CD4-positive, alpha-beta T cell treated with Interleukin-17A for 1 hour (primary cell): Measurements from ENCODE around the gene SFN.
"Not testable (repeated sequence)": the region's sequence is repeated elsewhere in the genome, so short reads cannot be mapped to it uniquely, and the experiment has no call there.

Experiments
- DNase-seq: peaks from one replicate; pipeline ENCODE4 v3.0.0-alpha.2; 2020

SFN gene

DNA sequence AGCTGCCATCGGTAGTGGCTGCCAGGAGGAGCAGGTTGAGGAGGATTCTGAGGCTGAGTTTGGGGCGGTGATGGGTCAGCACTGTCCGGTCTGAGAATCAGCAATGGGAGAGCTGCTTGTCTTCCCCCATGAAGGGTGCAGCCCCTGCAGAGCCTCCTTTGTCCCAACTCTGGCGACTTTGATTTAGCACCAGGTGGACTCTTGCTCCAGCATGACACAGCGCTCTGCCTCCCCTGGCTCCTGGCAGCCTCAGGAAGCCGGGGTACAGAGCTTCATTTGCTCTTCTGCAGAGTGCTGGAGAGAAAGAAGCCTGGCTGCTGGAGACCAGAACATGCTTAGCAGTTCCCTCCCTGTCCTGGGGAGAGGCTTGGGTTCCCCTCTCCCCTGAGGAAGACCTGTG is 23.2 kb upstream of the SFN start:
- no peak for DNase-seq

DNA sequence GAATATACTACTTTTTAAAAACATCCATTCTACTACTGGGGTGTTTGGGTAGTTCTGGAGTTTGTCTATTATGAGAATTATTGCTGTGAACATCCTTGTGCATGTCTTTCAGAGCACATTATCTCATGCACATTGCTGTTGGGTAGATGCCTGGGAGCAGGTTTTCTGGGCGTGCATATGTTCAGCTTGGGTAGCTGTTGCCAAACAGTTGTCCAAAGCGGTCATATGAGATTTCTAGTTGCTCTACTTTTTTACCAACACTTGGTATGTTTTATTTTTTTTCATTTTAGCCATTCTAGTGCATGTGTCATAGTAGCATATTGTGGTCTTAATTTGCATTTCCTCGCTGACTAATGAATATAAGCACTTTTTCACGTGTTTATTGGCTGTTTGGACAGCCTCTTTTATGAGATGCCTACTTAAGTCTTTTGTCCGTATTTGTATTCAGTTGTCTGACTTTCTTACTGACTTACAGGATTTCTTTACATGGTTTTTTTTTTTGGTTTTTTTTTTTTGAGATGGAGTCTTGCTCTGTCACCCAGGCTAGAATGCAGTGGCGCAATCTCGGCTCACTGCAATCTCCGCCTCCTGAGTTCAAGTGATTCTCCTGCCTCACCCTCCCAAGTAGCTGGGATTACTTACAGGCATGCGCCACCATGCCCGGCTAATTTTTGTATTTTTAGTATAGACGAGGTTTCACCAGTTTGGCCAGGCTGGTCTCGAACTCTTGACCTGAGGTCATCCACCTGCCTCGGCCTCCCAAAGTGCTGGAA is 18.3 kb upstream of the SFN start:
- DNase-seq: no peak

DNA sequence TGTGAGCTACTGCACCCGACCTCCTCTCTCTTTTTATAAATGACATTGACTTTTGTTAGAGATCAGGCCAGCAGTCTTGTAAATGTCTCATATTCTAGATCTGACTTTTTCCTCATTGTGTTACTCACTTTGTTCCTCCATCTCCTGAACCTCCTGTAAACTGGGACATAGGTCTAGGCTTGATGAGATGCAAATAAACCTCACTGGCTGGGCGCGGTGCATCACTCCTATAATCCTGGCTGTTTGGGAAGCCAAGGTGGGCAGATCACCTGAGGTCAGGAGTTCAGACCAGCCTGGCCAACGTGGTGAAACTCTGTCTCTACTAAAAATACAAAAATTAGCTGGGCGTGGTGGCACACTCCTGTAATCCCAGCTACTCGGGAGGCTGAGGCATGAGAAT is 15.1 kb upstream of the SFN start:
- DNase-seq: not testable (repeated sequence)

DNA sequence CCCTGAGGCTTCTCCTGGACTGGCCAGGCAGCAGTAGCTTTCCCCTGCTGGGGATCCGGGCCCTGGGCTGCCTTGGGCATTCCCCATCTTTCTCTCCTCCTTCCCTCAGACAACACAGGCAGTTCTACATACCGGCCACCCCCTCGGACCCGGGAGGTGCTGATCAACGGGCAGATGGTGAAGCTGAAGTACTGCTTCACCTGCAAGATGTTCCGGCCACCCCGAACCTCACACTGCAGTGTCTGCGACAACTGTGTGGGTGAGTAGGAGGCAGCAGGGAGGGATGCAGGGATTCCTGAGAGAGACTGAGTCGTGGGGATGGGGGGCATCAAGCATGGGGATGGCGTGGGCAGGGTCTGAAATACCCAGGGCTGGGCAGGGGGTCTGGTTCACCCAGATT is 14.4 kb upstream of the SFN start:
- no peak for DNase-seq

DNA sequence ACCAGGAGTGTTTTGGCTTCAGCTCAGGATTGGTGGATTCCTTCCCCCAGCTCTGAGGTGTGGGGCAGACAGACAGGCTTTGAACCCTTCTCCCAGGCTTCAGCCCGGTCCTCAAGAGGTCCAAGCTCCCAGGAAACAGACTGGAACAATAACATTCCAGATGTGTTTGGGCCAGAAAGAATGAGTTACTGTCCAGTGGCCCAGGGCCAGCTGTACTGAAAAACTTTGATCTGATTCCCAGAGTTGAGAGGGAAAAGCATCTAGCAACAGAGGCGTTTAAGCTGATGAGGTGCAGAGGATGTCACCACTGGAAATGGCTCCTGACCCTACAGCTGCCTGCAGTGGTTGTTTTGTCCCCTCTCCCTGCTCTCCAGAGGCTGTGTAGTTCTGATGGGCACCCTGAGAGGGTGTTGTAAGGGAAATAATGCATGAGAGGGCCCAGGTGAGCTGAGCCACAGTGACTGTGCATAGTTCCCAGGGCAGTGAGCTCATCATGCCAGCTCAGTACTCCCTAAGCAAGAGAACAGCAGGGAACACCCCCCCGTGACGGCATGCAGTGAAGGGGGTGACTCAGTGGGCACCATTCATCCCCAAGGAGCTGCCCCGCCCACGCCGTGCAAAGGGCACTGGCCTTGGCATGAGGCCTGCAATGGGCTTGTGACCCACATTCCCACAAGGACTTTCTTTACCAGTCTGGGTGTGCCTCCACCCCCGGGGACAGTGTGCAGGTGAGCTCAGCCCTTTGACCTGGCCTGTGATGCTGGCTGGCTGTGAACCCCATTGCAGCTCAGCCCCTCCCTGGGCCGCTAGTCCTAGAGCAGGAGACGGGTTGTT is 13.8 kb upstream of the SFN start:
- DNase-seq: no peak

DNA sequence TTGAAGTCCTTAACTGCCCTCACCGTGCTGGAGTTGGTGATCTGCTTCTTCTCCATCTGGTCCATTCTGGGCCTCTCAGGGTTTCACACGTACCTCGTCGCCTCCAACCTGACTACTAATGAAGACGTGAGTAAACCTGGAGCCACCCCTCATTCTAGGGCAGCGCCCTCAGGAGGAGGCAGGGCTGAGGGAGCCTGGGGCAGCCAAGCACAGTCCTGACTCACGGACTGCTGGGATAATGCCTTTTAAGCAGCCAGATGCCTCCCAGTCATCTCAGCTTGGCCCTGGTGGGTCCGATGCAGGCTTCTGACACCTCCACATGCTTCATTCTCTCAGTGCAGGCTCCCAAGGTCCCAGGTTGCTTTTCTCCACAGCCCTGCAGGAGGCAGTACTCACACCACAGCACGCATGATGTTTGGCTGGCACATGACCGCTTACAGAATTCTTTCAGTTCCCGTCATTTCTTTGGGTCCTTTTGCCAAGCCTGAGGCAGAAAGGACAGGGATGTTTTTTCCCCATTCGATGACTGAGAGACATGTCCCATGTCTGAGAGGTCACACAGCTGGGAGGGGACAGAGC is 11.8 kb upstream of the SFN start:
- no peak for DNase-seq

DNA sequence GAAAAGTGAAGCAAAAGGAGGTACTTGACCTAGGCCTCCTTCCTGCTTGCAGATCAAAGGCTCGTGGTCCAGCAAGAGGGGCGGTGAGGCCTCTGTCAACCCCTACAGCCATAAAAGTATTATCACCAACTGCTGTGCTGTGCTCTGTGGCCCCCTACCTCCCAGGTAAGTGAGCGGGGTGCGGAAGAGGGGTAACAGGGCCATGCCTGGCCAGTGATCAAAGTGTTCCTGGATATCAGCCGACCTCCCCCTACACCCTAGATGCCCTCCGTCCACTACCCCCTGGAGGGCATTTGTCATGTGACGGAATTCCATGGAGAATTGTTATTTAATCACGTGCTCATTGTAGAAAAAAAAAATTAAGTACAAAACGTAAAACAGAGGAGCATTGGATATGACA is 10.2 kb upstream of the SFN start:
- DNase-seq: no peak

DNA sequence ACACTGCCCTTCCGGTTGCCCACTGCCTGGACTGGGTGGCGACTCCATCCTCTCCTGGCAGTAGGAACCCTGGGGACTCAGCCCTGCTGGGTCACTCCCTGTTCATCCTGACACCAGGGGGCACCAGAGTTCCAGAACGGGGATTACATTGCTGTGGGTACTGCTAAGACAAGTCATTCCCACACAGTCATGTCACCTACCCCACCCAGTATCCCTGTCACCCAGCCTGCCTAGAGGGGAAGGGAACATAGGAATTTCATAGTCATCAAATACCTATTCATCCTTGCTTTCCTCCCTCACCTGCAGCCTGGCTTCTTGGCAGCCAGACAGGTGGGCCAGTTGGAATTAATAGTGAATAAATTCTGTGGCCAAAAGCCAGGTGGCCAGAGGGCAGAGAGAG is 9.8 kb upstream of the SFN start:
- DNase-seq: peak; percentile 83

DNA sequence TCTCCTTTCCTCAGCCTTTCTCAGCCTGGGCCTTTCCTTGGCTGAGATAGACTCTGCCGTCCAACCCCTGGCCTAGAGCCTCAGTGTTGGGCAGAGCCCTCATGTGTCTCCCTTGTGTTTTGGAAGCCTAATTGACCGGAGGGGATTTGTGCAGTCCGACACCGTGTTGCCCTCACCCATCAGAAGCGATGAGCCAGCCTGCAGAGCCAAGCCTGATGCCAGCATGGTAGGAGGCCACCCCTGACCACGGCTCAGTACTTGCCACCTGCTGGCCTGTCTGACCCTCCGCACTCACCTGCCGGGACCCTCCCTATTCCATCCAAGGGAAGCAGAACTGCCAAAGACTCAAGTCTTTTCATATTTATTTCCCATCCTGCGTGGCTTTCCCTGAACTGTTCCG is 9.3 kb upstream of the SFN start:
- DNase-seq: no peak

DNA sequence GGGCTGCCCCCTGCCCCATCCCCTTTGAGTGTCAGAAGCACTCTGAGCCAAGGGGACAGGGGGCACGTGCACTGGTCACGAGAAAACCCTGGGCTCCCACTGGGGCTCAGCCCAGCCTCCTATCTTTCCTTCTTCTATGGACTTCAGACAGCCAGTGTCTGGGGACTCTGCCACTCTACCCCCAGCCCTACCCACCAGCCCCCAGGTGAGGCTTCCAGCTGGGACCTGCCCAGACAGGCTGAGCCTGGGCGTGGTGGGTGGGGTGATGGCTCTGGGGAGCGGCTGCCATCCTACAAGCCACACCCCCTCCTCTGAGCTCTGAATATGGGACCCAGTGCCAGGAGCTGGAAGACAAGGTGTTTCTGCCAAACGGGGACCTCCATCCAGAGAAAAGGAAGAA is 8.0 kb upstream of the SFN start:
- DNase-seq: no peak

DNA sequence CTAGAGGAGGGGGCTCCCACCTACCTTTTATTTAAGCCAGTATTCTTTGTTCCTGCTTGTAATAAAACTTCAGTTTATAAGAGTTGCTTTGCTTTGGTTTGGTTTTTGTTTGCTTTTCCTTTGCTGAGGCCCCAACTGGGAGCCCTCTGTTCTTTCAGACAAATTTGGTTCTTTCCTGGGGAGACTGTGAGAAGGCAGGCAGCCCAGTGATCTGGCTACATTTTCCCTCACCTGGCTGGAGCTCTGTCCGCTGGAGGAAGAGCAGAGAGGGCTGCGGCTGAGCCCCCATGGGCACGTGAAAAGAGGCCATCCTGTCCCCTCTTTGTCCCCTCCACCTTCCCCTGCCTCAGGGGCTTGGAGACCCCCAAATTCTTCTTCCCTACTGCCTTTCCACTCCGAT is 7.3 kb upstream of the SFN start:
- no peak for DNase-seq

DNA sequence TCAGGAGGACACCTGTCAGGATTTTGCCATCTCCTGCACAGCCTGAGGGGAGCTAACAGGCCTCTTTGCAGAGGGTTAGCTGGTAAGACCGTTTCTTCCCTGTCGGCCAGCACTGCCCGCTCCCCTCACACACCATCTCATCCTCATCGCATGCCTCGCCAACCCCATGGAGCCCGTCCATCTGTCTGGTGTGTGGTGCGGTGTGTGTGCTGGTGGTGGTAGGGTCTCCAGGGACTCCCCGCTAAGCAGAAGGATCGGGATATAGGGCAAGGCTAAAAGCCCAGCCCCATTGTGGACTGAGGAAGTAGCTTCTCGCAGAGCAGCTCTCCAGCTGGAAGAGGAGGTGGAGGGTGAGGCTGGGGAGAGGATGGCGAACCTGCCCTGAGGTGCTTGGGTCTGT is 6.8 kb upstream of the SFN start:
- DNase-seq: no peak

DNA sequence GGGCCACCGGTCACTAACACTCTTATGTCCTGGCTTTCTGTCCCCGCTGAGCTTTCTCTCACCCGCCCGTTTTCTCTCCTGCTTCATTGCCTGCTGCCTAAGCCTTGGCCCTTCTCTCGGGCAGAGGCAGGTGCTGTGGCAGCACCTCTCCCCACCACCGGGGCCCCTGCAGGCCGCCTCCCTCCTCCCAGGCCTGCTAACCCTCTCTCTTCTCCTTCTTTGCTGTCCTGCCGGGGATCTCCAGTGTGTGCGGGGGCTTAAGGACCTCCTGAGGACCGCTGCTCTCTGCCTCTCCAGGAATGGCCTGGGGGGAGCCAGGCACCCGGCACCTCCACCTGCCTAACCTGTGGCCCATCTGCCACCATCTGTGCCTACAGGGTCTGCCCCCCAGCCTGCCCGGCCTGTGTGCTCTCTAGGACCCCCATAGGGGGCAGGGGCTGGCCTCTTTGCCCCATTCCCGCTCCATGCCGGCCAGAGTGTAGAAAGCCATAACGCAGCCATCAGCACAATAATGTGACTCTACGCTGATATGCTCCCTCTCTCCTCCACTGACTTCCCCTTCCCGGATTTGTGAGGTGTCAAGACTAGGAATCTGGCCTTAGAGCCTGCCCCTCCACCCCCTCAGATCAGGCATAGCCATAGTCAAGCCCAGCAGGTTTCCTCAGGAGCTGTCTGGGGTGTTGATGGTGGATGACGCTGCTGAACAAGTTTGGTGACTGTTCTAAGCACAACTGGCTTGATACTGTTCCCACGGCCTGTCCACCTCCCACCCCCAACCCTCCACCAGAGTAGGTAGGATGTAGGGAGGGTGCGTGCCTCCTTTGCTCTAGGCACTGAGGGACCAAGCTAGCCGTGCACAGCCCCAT is 6.1 kb upstream of the SFN start:
- no peak for DNase-seq

DNA sequence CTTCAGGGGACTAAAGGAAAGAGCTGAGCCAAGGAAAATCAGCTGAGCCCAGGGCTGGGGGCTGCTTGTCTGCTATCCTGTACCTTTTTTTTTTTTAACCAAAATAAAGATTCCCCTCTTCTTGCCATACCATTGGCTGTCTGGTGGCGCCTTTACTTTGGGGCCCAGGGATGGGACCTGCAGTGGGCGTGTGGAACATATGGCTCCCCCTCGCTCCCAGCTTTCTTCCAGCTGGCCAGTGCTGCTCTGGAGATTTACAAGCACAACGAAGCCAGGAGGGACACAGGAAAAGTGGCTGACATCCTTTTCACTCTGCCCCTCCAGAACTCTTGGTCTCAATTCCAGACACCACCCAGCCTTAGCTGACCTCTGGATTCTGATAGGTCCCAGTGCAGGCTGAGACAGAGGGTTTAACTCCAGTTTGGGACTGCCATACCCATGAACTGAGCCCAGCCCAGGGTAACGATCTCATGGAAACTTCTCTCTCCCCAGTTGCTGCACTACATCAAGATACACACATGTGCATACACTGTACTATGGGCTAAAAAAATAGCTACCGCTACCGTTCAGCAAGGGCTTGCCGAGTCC is 5.4 kb upstream of the SFN start:
- no peak for DNase-seq

DNA sequence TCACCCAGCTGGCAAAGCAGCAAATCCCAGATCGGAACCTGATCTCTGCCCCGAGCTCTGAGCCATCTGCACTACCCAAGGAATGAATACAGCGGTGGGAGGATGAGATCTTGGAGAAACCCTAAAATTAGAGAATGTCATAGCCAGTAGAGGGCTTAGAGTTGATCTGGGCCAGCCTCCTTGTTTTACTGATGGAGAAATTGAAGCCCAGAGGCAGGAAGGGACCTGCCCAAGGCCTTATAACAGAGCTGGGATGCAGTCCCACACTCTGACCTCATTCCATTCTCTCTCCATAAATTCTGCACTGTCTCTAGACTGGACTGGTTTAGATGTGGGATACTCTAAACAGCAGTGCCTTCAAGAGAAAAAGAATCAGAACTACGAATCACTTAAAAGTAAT is 4.8 kb upstream of the SFN start:
- no peak for DNase-seq

DNA sequence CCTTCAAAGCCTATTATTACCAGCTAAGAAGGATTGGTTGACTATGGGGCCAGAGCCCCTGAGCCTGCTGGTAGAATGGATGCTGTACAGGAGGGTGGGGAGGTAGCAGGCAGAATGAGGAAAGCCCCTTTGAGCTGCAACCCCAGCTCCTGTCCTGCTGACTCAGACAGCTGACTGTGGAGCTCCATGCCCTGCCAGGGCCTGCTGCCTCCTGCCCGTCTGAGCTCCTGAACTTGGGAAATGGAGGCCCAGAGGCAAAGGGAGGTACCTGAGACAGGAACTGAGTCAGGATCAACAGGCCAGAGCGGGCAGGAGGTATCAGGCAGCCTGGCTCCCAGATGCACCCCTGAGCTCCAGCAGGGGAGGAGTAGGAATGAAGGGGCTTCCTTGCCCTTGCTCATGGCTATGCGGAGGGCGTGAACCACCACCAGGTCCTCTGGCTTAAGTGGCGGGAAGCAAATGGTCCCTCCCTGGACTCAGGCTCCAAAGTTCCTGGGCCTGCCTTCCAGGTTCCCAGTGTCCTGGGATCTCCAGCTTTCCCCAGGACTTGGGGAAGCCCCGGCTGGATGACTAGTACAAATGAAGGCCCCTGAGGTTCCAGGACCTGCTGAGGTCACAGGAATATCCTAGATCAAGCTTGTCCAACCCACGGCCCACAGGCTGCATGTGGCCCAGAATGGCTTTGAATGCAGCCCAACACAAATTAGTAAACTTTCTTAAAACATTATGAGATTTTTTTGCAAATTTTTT is 3.9 kb upstream of the SFN start:
- DNase-seq: no peak

DNA sequence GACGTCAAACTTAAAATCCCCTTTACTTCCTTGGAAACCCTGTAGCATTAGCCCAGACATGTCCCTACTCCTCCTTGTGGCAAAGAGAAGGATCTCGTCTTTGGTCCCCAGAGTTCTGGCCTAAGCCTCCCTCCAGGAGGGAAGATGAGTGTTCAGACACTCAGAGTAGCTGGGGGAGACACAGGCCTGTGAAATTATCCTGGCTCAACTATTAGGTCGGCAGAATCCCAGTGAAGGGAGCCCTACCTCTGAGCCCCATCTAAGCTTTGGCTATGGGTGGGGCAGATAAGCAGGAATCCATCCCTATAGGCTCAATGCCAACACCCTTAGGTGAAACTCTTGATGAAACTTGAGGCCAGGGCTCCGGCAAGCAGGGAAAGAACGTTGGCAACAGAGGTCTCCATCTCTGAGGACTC is 1.7 kb upstream of the SFN start:
- no peak for DNase-seq

DNA sequence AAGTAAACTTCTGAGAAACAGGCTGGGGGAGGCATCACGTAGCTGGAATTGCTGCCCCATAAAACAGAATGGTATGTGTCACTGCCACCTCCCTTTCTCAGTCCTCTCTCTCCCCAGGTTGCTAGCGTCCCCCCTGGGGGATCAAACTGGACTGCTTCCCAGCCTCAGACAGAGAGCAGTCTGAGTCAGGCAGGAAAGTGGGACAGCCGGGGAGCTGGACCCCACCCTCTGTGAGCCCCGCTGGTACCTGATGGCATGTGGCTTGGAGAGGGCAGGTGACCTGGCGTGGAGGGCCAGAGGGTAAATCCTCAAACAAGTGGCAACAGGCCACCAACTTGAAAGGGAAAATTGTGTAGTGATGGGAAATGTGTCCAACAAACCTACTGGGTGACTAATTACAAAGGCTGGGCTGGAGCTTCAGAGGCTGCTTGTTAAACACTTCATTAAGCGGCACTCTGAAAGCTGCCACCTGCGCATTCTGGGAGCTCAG is 1.0 kb upstream of the SFN start:
- DNase-seq: no peak

DNA sequence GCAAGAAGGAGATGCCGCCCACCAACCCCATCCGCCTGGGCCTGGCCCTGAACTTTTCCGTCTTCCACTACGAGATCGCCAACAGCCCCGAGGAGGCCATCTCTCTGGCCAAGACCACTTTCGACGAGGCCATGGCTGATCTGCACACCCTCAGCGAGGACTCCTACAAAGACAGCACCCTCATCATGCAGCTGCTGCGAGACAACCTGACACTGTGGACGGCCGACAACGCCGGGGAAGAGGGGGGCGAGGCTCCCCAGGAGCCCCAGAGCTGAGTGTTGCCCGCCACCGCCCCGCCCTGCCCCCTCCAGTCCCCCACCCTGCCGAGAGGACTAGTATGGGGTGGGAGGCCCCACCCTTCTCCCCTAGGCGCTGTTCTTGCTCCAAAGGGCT is 732 bp downstream of the SFN start:
- no peak for DNase-seq

DNA sequence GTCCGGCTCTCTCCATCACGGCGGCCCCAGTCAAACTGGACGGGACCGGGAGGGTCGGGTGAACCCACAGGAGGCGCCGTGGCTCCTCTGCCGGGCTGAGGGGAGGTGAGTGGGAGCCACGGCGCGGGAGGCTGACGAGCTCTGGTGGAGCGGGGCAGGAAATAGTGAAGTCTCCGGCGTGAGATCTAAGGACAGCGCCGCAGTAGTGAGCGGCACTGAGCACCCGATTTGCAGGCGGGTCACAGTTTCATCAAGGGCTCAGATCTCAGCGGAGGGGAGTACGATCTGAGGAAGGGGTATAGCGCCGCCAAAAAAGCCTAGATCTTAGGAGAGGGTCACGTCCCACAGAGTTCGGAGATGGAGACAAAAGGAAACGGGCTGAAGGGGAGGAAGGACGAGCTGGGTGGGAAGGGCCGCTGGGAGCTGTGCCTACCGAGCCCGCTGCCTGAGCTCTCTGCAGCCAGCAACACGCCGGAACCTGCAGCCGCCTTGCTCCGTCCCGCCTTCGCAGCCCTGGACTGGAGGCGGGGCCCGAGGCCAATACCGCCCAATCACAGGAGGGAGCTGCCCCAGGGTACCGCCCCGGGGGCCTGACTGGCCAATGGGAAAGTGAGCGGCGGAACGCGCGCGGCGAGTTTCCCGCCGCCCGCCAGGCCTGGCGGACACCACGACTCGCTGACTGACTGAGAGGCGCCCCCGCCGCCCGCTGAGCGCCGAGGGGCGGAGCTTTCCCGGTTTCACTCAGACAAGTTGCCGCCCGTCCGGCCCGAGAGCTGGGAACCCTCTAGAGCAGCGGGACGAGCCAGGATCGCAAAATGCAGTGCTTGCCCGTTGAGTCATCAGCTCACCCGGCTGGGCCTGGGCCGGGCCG is 1.9 kb downstream of the SFN start:
- DNase-seq: peak; percentile 96

DNA sequence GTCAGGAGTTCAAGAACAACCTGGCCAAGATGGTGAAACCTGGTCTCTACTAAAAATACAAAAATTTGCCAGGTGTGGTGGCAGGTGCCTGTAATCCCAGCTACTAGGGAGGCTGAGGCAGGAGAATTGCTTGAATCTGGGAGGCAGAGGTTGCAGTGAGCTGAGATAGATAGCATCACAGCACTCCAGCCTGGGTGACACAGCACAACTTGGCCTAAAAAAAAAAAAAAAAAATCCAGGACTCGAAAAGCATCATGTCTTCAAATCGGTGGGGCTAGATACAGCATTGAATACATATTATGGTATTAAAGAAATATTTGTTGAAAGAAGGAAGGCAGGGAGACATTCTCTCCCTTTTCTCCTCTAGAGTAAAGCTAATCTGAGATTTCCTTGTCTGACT is 10.1 kb downstream of the SFN start:
- DNase-seq: not testable (repeated sequence)
